HG03457 (cell line): ENCODE data around the gene ZBTB17.

Experiments
- ATAC-seq: cut with Tn5 transposase; IDR thresholded peaks from one replicate; pipeline ENCODE4 v1.9.1; 2021; ENCODE audit warnings: moderate number of reproducible peaks; ENCODE audit not compliant: unreplicated experiment

Gene ZBTB17

GRCh38 chr1:15961492-15961891 lies 14.4 kb downstream of the ZBTB17 start:
- no peak for ATAC-seq

- no peak for ATAC-seq
Measured at GRCh38 chr1:15960808-15961207, 15.1 kb downstream of the ZBTB17 start.

GRCh38 chr1:15959827-15960446 lies 16.0 kb downstream of the ZBTB17 start:
- ATAC-seq, result no peak

GRCh38 chr1:15959424-15959823 lies 16.5 kb downstream of the ZBTB17 start:
- no peak for ATAC-seq

GRCh38 chr1:15958793-15959192 lies 17.1 kb downstream of the ZBTB17 start:
- ATAC-seq, result no peak

- no peak for ATAC-seq
Measured at GRCh38 chr1:15958111-15958510, 17.8 kb downstream of the ZBTB17 start.

- no peak for ATAC-seq
Measured at GRCh38 chr1:15957221-15958095, 18.4 kb downstream of the ZBTB17 start.

- no peak for ATAC-seq
Measured at GRCh38 chr1:15956150-15956549, 19.8 kb downstream of the ZBTB17 start.

- no peak for ATAC-seq
Measured at GRCh38 chr1:15955552-15955951, 20.3 kb downstream of the ZBTB17 start.

GRCh38 chr1:15954316-15954715 lies 21.6 kb downstream of the ZBTB17 start:
- ATAC-seq, result no peak

GRCh38 chr1:15953791-15954241 lies 22.1 kb downstream of the ZBTB17 start:
- no peak for ATAC-seq

GRCh38 chr1:15953294-15953771 lies 22.6 kb downstream of the ZBTB17 start:
- no peak for ATAC-seq

GRCh38 chr1:15952317-15953258 lies 23.3 kb downstream of the ZBTB17 start:
- no peak for ATAC-seq

GRCh38 chr1:15951341-15952153 lies 24.4 kb downstream of the ZBTB17 start:
- no peak for ATAC-seq

GRCh38 chr1:15950763-15951295 lies 25.1 kb downstream of the ZBTB17 start:
- ATAC-seq, result no peak

GRCh38 chr1:15950302-15950701 lies 25.6 kb downstream of the ZBTB17 start:
- ATAC-seq, result no peak

GRCh38 chr1:15949453-15950245 lies 26.3 kb downstream of the ZBTB17 start:
- ATAC-seq, result no peak

- no peak for ATAC-seq
Measured at GRCh38 chr1:15948595-15949452, 27.1 kb downstream of the ZBTB17 start.
